PC-3 (cell line): ENCODE measurements around the gene NLGN4X. TPM values are rescaled to one million over a fixed set of nuclear protein-coding genes. Genes with fewer than 3 reads are reported as not detected.

Experiments used
- ATAC-seq: fragments of 200-7000 bp; cut with Tn5 transposase; 2 replicates; pipeline ENCODE4 v1.9.1; 2020; ENCODE audit warnings: mild to moderate bottlenecking, moderate library complexity
- BruUV-seq: library from RNA; stranded (reverse); fragments of 400-500 nt; replicated peaks from 2 replicates; lab custom pipeline; 2021; lab: Mats Ljungman, UMichigan
- CTCF ChIA-PET: fragments of 300-600 bp; sonication (Branson Sonifier 250); formaldehyde crosslinking; loops from one replicate; lab custom pipeline; 2022; ENCODE audit warnings: antibody characterized with exemption; lab: Charles Lee
- POLR2A ChIA-PET: fragments of 300-600 bp; sonication (Branson Sonifier 250); formaldehyde crosslinking; loops from one replicate; lab custom pipeline; 2022; ENCODE audit warnings: antibody characterized with exemption; ENCODE audit not compliant: unreplicated experiment; lab: Charles Lee
- DNase-seq: peaks from one replicate; pipeline ENCODE4 v3.0.0-alpha.2; 2015
- H2AFZ ChIP-seq: fragments of 300-600 bp; sonication (generic); 2 replicates; pipeline ENCODE4 v1.6.0; 2016; ENCODE audit warnings: antibody characterized with exemption, low read length
- H3F3A ChIP-seq: fragments of 300-600 bp; sonication (generic); one replicate; pipeline ENCODE4 v1.6.0; 2017; ENCODE audit warnings: antibody characterized with exemption, low read length, control low read depth, mild to moderate bottlenecking; ENCODE audit not compliant: unreplicated experiment
- H3K27ac ChIP-seq: fragments of 300-600 bp; sonication (generic); 2 replicates; pipeline ENCODE4 v1.5.1; 2016; ENCODE audit warnings: mild to moderate bottlenecking, low read length
- H3K27me3 ChIP-seq: fragments of 300-600 bp; sonication (generic); 2 replicates; pipeline ENCODE4 v1.6.1; 2016; ENCODE audit warnings: low read length, mixed read lengths
- H3K36me3 ChIP-seq: fragments of 300-600 bp; sonication (generic); 2 replicates; pipeline ENCODE4 v1.6.1; 2016; ENCODE audit warnings: low read depth, mixed run types, low read length, mixed read lengths
- H3K4me1 ChIP-seq: fragments of 300-600 bp; sonication (generic); 2 replicates; pipeline ENCODE4 v1.5.1; 2016; ENCODE audit warnings: low read length; ENCODE audit not compliant: insufficient read depth
- H3K4me2 ChIP-seq: fragments of 300-600 bp; sonication (generic); 2 replicates; pipeline ENCODE4 v1.6.0; 2016; ENCODE audit warnings: low read length
- H3K4me3 ChIP-seq: fragments of 300-600 bp; sonication (generic); 2 replicates; pipeline ENCODE4 v1.5.1; 2016; ENCODE audit warnings: mild to moderate bottlenecking, low read length, mixed read lengths
- H3K79me2 ChIP-seq: fragments of 300-600 bp; sonication (generic); 2 replicates; pipeline ENCODE4 v1.6.1; 2017; ENCODE audit warnings: low read length, mixed read lengths
- H3K9ac ChIP-seq: fragments of 300-600 bp; sonication (generic); 2 replicates; pipeline ENCODE4 v1.6.0; 2016; ENCODE audit warnings: mild to moderate bottlenecking, low read length
- H3K9me2 ChIP-seq: fragments of 300-600 bp; sonication (generic); replicated peaks from 2 replicates; pipeline ENCODE4 v1.6.1; 2016; ENCODE audit warnings: mixed run types, low read length, mixed read lengths
- H3K9me3 ChIP-seq: fragments of 300-600 bp; sonication (generic); 2 replicates; pipeline ENCODE4 v1.6.1; 2016; ENCODE audit warnings: low read length, mixed read lengths
- H4K20me1 ChIP-seq: fragments of 300-600 bp; sonication (generic); 2 replicates; pipeline ENCODE4 v1.6.1; 2016; ENCODE audit warnings: low read length, mixed read lengths
- EZH2 ChIP-seq: fragments of 300-600 bp; sonication (generic); IDR thresholded peaks from one replicate; pipeline ENCODE4 v1.6.1; 2017; ENCODE audit warnings: antibody characterized with exemption, mild to moderate bottlenecking, low read length; ENCODE audit not compliant: unreplicated experiment
- EZH2phosphoT487 ChIP-seq: fragments of 300-600 bp; sonication (generic); IDR thresholded peaks from 2 replicates; pipeline ENCODE4 v1.6.1; 2018; ENCODE audit warnings: mild to moderate bottlenecking, antibody characterized with exemption, low read length, borderline replicate concordance
- intact Hi-C: fragments of 100-400 bp; cut with micrococcal nuclease; formaldehyde crosslinking; loops from 2 replicates; pipeline ENCODE4 v1.9.0; 2023
- total RNA-seq: library from RNA; depleted of rRNA; stranded (reverse); fragments of >200 nt; gene quantifications from 2 replicates; pipeline ENCODE4 v1.2.3, GENCODE V29; 2014
- TF ChIP-seq, protein P1 (sequence below): fragments of 300-600 bp; sonication (generic); conservative IDR thresholded peaks from 2 replicates; pipeline ENCODE4 v1.5.1; 2017; ENCODE audit warnings: antibody characterized with exemption, low read depth, mild to moderate bottlenecking, low read length

NLGN4X gene
- total RNA-seq, 1 experiment from 2014 or later, result not detected

DNA sequence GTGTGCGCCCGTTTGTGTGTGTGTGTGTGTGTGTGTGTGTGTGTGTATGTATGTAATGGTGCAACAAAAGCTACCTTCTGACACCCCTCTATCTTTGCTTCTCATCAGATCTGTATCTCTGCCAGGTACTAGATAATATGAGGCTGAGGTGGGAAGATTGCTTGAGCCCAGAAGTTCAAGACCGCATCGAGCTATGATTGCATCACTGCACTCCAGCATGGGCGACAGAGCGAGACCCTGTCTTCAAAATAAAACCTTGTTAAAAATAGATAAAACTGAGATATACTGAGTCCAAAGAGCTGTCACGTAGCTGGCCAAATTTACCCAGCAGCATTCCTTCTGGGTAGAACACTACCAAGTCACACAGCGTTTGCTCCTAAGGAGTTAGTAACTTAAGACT lies 18.4 kb downstream of the NLGN4X start:
- POLR2A ChIA-PET, result no interaction called here
- Histone ChIP-seq H3K27me3 (peaks cover 7% of the 10 kb centered on the region; the same call in 1 of the 2 replicates), H3K27ac (no peak overlapping the region), H3K79me2 (no peaks in the 10 kb centered on the region), H3K4me1 (no peaks in the 10 kb centered on the region), H3K9me2 (no peaks in the 10 kb centered on the region), H2AFZ (no peak overlapping the region), H3K9ac (no peak overlapping the region), H3K9me3 (no peaks in the 10 kb centered on the region), H3F3A (no peaks in the 10 kb centered on the region), H3K4me2 (no peak overlapping the region), H4K20me1 (no peaks in the 10 kb centered on the region), H3K4me3 (no peak overlapping the region), H3K36me3 (no peaks in the 10 kb centered on the region)
- TF ChIP-seq EZH2, result no peak
- TF ChIP-seq, protein P1, sequence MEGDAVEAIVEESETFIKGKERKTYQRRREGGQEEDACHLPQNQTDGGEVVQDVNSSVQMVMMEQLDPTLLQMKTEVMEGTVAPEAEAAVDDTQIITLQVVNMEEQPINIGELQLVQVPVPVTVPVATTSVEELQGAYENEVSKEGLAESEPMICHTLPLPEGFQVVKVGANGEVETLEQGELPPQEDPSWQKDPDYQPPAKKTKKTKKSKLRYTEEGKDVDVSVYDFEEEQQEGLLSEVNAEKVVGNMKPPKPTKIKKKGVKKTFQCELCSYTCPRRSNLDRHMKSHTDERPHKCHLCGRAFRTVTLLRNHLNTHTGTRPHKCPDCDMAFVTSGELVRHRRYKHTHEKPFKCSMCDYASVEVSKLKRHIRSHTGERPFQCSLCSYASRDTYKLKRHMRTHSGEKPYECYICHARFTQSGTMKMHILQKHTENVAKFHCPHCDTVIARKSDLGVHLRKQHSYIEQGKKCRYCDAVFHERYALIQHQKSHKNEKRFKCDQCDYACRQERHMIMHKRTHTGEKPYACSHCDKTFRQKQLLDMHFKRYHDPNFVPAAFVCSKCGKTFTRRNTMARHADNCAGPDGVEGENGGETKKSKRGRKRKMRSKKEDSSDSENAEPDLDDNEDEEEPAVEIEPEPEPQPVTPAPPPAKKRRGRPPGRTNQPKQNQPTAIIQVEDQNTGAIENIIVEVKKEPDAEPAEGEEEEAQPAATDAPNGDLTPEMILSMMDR, result no peak
- TF ChIP-seq EZH2phosphoT487, result no peak
- DNase-seq, result no peak
- CTCF ChIA-PET, result no interaction called here
- ATAC-seq, result no peak
- intact Hi-C loops, result no loop called here
- no TSS peak for BruUV-seq

DNA sequence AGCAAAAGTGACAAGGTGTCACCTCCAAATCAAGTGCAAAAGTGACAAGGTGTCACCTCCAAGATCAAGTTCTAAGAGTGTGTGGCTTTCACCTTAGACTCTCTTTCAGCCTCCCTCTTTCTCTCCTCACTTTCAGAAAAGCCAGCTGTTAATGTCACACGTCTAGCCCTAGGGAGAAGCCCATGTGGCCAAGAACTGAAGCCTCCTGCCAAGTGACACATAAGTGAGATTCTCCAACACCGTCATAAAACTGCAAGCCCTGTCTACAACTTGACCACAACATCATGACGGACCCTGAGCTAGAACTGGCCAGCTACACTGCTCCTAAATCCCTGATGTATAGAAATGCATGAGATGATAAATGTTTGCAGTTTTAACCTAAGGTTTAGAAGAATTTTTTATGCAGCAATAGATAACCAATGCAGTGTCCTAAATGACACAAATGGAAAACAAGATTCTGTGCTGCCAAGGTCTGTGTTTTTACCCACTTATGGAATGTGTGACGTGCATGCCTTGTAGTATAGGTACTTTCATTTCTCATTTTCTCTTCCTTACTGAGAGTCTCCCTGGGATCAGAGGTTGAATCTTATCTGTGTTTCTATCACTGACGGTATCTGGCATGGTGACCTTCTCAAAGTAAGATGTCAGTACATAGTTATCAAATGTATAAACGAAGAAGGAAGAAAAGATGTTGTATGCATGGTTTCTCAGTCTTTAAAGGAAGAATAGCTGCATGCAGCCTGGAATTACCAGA lies 25.0 kb downstream of the NLGN4X start:
- H3F3A ChIP-seq, result no peaks in the 10 kb centered on the region
- CTCF ChIA-PET, result no interaction called here

DNA sequence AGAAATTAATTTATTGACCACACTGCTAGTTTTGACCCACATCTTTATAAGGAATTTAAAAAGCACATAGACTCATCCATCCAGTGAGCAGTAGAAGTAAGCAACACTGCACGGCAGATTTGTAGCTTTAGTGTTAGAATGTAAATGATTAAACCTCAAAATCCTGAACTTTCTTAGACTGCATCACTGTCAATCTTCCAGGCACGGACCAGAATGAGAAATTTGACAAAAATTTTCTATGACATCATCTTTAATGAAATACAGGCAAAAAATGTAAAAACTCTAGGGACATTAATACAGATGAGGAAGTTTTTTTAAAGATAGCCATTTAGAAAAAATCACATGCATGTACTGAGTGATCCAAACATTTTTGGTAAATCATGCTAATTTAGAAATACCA lies 29.2 kb downstream of the NLGN4X start:
- ChIA-PET CTCF (no interaction called here), POLR2A (no interaction called here)
- no peak overlapping the region for H3K27ac ChIP-seq
- no peaks in the 10 kb centered on the region for H3K9me3 ChIP-seq
- no peaks in the 10 kb centered on the region for H3K36me3 ChIP-seq
- no peaks in the 10 kb centered on the region for H4K20me1 ChIP-seq
- no peaks in the 10 kb centered on the region for H3F3A ChIP-seq
- no peaks in the 10 kb centered on the region for H3K79me2 ChIP-seq
- no peak overlapping the region for H2AFZ ChIP-seq
- H3K4me2 ChIP-seq, result no peak overlapping the region
- TF ChIP-seq, protein P1, result no peak
- TF ChIP-seq EZH2phosphoT487, result no peak
- no peak for TF ChIP-seq EZH2
- BruUV-seq, result no TSS peak
- H3K9ac ChIP-seq, result no peak overlapping the region
- ATAC-seq, result no peak
- no peaks in the 10 kb centered on the region for H3K4me1 ChIP-seq
- no peak for DNase-seq
- intact Hi-C loops, result no loop called here
- H3K9me2 ChIP-seq, result no peaks in the 10 kb centered on the region
- no peaks in the 10 kb centered on the region for H3K27me3 ChIP-seq
- H3K4me3 ChIP-seq, result no peak overlapping the region

More for the DNA sequence above, 25.0 kb downstream of the NLGN4X start:
- DNase-seq (no peak), ATAC-seq (no peak)
- H3K4me1 ChIP-seq, result no peaks in the 10 kb centered on the region
- H3K4me3 ChIP-seq, result no peak overlapping the region
- H3K27ac ChIP-seq, result no peak overlapping the region
- H3K36me3 ChIP-seq, result no peaks in the 10 kb centered on the region
- H4K20me1 ChIP-seq, result no peaks in the 10 kb centered on the region
- no peaks in the 10 kb centered on the region for H3K79me2 ChIP-seq
- no peaks in the 10 kb centered on the region for H3K9me2 ChIP-seq
- no peak overlapping the region for H3K4me2 ChIP-seq
- POLR2A ChIA-PET, result no interaction called here
- no peaks in the 10 kb centered on the region for H3K9me3 ChIP-seq
- no peaks in the 10 kb centered on the region for H3K27me3 ChIP-seq
- intact Hi-C loops, result no loop called here
- TF ChIP-seq EZH2phosphoT487 (no peak), EZH2 (no peak)
- TF ChIP-seq, protein P1, result no peak
- no peak overlapping the region for H3K9ac ChIP-seq
- BruUV-seq, result no TSS peak
- H2AFZ ChIP-seq, result no peak overlapping the region
